ENCODE results near the gene AKAP1. TPM values are rescaled to one million over a fixed set of nuclear protein-coding genes. Genes with fewer than 3 reads are reported as not detected.

AKAP1 gene
- total RNA-seq, 1 donor from 2014 or later = 28.6 TPM

DNA sequence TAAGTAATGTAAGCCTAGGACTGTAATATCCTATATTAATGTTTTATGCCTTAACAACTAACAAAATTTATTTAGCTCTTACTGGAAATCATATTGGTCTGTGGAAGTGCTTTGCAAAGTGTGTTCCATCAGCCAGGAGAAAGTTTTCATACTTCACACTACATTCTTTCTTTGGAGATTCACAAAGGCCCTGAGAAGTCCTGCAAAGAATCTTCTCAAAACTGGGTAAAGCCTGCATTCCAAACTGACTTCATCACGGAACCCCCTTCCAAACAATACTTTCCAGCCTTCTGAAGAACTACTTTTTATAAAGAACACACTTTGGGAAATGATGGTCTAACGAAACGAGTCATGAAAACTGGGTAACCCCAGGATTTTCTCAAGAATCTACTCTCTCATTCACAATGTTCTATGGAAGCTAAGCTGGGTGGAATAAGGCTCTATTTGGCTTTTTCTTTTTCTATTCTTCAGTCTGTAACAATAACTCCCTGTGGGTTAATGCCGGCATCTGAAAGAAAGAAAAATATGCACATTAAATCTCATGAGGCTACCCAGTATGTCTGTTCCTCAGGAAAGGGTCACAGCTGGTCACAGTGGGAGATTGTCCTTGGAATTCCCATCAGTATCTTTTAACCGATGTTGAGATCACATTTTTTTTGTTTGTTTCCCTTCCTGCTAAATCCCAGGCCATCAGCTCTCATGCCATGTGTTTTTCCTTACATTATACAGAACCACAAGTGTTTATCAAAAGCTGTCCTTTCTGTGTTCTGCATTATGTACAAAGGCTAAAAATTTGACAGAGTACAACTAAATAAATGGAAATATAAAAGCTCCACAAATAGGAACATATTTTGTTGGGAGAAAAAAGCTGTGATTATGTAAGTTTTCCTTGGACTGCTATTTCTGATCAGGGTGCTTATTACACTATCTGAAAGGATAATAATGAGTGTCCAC, 12.8 kb upstream of the AKAP1 start:
- DNase-seq (ENCODE audit: low read depth) = no peak
- TF ChIP-seq, protein P1, sequence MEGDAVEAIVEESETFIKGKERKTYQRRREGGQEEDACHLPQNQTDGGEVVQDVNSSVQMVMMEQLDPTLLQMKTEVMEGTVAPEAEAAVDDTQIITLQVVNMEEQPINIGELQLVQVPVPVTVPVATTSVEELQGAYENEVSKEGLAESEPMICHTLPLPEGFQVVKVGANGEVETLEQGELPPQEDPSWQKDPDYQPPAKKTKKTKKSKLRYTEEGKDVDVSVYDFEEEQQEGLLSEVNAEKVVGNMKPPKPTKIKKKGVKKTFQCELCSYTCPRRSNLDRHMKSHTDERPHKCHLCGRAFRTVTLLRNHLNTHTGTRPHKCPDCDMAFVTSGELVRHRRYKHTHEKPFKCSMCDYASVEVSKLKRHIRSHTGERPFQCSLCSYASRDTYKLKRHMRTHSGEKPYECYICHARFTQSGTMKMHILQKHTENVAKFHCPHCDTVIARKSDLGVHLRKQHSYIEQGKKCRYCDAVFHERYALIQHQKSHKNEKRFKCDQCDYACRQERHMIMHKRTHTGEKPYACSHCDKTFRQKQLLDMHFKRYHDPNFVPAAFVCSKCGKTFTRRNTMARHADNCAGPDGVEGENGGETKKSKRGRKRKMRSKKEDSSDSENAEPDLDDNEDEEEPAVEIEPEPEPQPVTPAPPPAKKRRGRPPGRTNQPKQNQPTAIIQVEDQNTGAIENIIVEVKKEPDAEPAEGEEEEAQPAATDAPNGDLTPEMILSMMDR (IDR thresholded peaks at IDR 0.05; ENCODE audit: insufficient read depth, low read length, poor library complexity, severe bottlenecking) = no peak
- Histone ChIP-seq H3K4me3 (ENCODE audit: low read depth, low read length) (no peak overlapping the region), H3K36me3 (ENCODE audit: control insufficient read depth, insufficient read depth, low read length) (no peaks in the 10 kb centered on the region), H3K27me3 (ENCODE audit: control insufficient read depth, insufficient read depth, low read length) (peaks cover 2% of the 10 kb centered on the region)

DNA sequence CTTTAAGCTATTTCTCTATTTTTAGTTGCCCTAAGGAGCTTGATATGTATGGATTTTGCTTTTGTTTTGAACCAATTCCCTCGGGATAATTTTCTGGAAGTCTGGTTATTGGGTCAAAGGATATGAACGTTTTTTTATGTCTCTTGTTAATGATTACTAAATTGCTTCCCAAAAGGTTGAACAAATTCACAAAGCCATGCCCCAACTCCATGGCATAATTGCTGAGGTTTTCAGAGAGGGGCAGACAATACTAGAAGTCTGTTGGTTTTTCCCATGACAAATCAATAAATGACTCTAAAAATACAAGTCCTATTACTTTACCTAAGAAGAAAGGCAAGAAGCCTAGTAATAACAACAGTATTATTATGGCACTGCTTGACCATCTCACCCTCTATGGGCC, 11.4 kb upstream of the AKAP1 start:
- DNase-seq (ENCODE audit: low read depth) = no peak
- H3K4me3 ChIP-seq (ENCODE audit: low read depth, low read length) = no peak overlapping the region
- H3K27me3 ChIP-seq (ENCODE audit: control insufficient read depth, insufficient read depth, low read length) = peaks cover 2% of the 10 kb centered on the region
- TF ChIP-seq, protein P1 (IDR thresholded peaks at IDR 0.05; ENCODE audit: insufficient read depth, low read length, poor library complexity, severe bottlenecking) = no peak
- no peaks in the 10 kb centered on the region for H3K36me3 ChIP-seq (ENCODE audit: control insufficient read depth, insufficient read depth, low read length)

DNA sequence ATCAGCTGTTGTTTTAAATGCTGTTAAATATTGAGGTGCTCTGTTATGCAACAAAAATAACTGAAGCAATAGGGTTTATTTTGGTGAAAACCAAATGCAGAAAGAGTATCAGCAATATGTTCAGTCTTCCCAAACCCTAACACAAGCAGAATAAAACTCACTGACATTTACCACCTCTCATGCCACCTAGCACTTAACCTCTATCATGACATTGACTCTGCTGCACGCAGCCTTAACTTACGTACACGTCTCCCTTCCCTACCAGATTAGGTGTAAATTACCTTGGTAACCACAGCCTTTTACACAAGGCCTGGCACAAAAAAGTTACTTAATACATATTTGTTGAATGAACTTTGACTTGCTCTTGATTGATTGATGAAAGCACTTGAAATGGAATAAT, 9.9 kb upstream of the AKAP1 start:
- Histone ChIP-seq H3K4me3 (ENCODE audit: low read depth, low read length) (no peak overlapping the region), H3K27me3 (ENCODE audit: control insufficient read depth, insufficient read depth, low read length) (peaks cover 2% of the 10 kb centered on the region), H3K36me3 (ENCODE audit: control insufficient read depth, insufficient read depth, low read length) (no peaks in the 10 kb centered on the region)
- TF ChIP-seq, protein P1 (IDR thresholded peaks at IDR 0.05; ENCODE audit: insufficient read depth, low read length, poor library complexity, severe bottlenecking) = no peak
- no peak for DNase-seq (ENCODE audit: low read depth)

DNA sequence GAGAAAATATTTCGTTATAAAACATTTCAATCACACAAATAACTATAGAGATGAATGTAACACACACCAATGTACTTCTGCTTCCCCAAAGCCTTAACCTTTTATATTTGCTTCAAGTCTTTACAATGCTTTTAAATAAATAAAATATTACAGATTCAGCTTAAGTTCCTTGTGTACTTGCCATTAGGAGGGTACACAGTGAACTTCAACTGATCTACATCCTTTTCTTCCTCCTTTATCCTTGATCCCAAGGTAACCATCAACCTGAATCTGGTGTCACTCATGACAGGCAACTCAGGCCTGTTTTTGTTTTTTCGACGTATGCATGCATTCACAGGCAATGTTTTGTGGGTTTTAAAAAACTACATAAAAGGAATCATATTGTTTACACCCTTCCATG, 9.3 kb upstream of the AKAP1 start:
- Histone ChIP-seq H3K4me3 (ENCODE audit: low read depth, low read length) (no peak overlapping the region), H3K36me3 (ENCODE audit: control insufficient read depth, insufficient read depth, low read length) (no peaks in the 10 kb centered on the region), H3K27me3 (ENCODE audit: control insufficient read depth, insufficient read depth, low read length) (peaks cover 2% of the 10 kb centered on the region)
- TF ChIP-seq, protein P1 (IDR thresholded peaks at IDR 0.05; ENCODE audit: insufficient read depth, low read length, poor library complexity, severe bottlenecking) = no peak
- DNase-seq (ENCODE audit: low read depth) = no peak

DNA sequence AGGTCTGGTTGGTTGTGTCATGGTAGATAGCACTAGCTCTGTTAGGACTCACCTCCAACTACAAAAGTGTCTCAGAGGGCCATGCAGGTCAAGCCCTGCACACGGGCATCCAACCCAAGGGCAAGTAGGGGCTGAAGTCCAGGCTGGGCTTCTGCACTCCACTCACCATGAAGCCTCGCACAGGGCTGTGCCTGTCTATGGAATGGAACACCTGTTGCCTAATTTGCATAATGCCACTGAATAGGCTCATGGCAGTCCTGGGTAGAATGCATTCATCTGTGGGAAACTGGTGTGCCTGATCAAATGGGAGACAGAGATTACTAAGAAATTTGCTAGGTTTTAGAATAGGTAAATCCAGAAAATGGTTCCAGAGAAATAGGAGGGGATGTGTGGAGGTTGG, 8.0 kb upstream of the AKAP1 start:
- TF ChIP-seq, protein P1 (IDR thresholded peaks at IDR 0.05; ENCODE audit: insufficient read depth, low read length, poor library complexity, severe bottlenecking) = no peak
- Histone ChIP-seq H3K27me3 (ENCODE audit: control insufficient read depth, insufficient read depth, low read length) (peaks cover 2% of the 10 kb centered on the region), H3K36me3 (ENCODE audit: control insufficient read depth, insufficient read depth, low read length) (no peaks in the 10 kb centered on the region), H3K4me3 (ENCODE audit: low read depth, low read length) (no peak overlapping the region)
- no peak for DNase-seq (ENCODE audit: low read depth)
